ENCODE measurements around the gene DDX41.
A peak's percentile ranks its signal among the peaks of the same experiment; 100 is the strongest.
"Not testable (repeated sequence)": the region's sequence is repeated elsewhere in the genome, so short reads cannot be mapped to it uniquely, and the experiment has no call there.

The DDX41 gene

GRCh38 chr5:177497292-177498012 is 19.3 kb downstream of the DDX41 start, which contains the start of gene PDLIM7:
Gene PDLIM7 (minus strand): TSS chr5:177497604. CDS start chr5:177496512, 1,092 bp downstream.
- DNase-seq = peak; percentile 94 to 95

- DNase-seq = peak in 1 of 2 donors; percentile 26
Measured at GRCh38 chr5:177496727-177497291, 20.0 kb downstream of the DDX41 start.

GRCh38 chr5:177496070-177496726 is 20.6 kb downstream of the DDX41 start:
- DNase-seq = peak in 1 of 2 donors; percentile 10

GRCh38 chr5:177495243-177496060 is 21.3 kb downstream of the DDX41 start:
- peak in 1 of 2 donors; percentile 24 for DNase-seq

DNA sequence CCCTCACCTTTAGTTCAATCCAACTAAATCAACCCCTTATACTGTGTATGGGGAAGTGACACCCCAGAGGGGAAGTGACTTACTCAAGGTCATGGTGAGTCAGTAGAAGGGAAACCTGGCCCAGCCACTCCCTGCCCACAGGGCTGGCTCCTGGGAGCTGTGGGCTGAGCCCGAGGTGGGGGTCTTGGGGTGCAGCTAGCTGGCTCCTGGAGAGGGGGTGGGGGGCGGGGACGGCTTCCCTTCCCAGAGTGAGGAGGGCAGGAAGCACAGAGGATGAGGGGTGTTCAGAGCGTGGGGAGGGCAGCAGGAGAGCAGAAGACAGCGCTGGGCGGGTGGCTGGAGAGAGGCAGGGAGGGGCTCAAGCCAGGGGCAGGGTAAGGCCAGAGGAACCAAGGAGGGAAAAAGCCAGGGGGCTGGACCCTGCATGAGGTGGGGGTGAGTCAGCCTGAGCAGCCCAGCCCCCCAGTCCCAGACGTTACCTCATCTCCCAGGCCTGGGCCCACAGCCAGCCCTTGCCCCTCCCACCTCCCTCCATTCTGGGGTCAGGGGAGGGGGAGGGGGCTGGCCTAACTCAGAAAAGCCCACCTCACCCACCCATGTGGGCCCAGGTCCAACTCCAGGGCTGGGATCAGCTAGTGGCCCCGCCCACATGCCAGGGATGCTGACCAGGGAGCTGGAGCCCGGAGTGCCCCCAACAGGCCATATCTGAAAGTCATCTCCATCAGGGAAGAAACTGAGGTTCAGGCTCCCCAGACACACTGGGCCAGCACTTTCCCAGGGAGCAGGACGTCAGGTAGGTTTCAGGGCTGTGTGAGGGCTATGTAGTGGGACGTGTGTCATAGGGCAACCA is 22.2 kb downstream of the DDX41 start:
- peak in 1 of 2 donors; percentile 75 for DNase-seq

- DNase-seq = no peak
Measured at GRCh38 chr5:177493795-177494345, 22.9 kb downstream of the DDX41 start.

- DNase-seq = no peak
Measured at GRCh38 chr5:177492841-177493240, 23.9 kb downstream of the DDX41 start.

GRCh38 chr5:177491983-177492746 is 24.6 kb downstream of the DDX41 start:
- no peak for DNase-seq

DNA sequence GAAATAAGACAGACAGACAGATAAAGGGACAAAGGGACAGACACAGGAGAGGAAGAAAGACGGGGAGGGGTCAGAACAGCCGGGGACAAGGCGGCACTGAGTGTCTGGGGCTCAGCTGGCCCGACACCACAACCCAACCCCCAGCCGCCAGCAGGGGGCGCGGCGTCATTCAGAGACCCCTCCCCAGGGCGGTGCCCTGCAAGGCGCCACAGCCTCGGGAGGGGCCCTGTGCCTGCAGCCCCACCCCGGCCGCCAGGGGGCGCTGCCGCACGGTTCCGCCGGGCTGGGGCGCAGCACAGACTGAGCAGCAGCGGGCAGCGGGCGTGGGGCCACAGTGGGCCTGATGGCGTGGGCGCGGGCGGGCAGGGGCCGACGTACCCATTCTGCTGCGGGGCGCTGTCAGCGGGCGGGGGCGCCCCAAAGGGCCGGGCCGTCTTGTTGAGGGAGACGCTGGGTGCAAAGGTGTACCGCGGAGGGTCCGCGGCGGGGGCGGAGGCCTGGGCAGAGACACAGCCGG is 25.3 kb downstream of the DDX41 start:
- peak in 1 of 2 donors; percentile 25 for DNase-seq

GRCh38 chr5:177490992-177491391 is 25.8 kb downstream of the DDX41 start:
- DNase-seq = no peak

DNA sequence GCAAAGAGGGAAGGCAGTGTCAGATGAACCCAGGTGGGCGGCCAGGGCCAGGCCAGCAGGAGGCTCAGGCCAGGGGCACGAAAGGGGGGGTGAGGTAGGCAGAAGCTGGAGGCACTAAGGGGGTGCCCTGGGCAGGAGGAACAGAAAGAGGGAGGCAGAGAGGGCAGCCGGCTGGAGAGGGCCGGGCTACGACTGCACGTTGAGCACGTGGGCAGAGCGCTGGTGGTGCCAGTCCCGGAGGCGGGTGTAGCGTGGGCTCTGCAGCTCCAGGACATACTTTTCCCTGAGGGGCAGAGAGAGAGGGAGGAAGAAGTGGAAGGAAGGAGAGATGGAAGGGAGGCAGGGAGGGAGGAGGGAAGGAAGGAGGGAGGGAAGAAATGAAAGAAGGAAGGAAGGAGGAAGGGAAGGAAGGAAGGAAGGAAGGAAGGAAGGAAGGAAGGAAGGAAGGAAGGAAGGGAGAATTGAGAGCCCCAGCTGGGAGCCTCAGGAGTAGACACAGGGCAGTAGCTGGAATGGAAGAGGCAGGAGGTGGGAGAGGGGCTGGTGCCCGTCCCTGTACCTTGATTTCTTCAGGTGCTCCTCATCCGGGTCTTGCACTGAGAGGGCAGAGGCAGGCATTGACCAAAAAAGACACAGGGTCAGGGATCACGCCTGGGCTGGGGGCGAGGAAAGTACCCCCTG is 26.3 kb downstream of the DDX41 start:
- DNase-seq = no peak

DNA sequence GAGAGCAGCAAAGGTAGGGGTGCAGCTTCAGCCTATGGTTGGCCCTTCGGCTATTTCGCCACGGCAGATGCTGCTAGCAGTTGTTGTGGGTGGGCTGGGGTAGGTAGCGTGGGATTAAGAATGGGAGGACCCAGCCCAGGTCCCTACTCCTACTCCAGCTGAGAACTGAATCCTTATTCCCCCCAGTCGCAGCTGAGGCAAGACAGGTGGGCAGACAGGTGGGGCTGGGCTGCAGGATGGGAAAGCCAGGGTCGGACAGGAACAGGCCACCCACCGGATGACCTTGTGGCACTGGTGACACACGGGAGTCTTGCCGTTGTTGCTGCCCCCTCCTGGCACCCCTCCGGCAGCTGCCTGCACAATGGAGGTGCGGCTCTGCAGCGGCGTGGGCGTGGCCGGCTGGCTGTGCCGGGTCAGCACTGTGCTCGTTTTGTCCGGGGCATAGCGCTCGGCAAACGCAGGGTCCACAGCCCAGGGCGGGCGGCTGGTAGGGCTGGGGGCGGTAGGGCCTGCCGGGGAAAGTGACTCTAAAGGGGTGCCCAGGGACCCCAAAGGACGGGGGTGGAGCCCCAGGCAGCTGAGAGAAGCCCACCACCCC is 27.5 kb downstream of the DDX41 start:
- no peak for DNase-seq

GRCh38 chr5:177487975-177488374 is 28.8 kb downstream of the DDX41 start:
- no peak for DNase-seq

GRCh38 chr5:177487144-177487543 is 29.6 kb downstream of the DDX41 start:
- DNase-seq = no peak

GRCh38 chr5:177486256-177486655 is 30.5 kb downstream of the DDX41 start:
- DNase-seq = no peak

GRCh38 chr5:177485753-177486152 is 31.0 kb downstream of the DDX41 start:
- not testable (repeated sequence) for DNase-seq

- DNase-seq = no peak
Measured at GRCh38 chr5:177484902-177485549, 31.7 kb downstream of the DDX41 start.

- DNase-seq = no peak
Measured at GRCh38 chr5:177483994-177484901, 32.5 kb downstream of the DDX41 start.

All from CD4-positive, alpha-beta T cell treated with Interleukin-1 beta for 1 hour (primary cell).